Ishikawa (cell line): Measurements from ENCODE around the gene WDR18.

Source experiments
- CEBPB ChIP-seq: IDR thresholded peaks from 2 replicates; pipeline ENCODE4 v1.6.1; 2012
- CREB1 ChIP-seq: IDR thresholded peaks from 2 replicates; pipeline ENCODE4 v1.6.1; 2012; ENCODE audit warnings: low read depth
- EGR1 ChIP-seq: IDR thresholded peaks from 2 replicates; pipeline ENCODE4 v1.6.1; 2012
- EP300 ChIP-seq: IDR thresholded peaks from 2 replicates; pipeline ENCODE4 v1.6.1; 2012; ENCODE audit warnings: borderline replicate concordance
- NFIC ChIP-seq: IDR thresholded peaks from 2 replicates; pipeline ENCODE4 v1.6.1; 2012
- RAD21 ChIP-seq: IDR thresholded peaks from 2 replicates; pipeline ENCODE4 v1.6.1; 2012; ENCODE audit warnings: low read depth
- REST ChIP-seq: IDR thresholded peaks from 2 replicates; pipeline ENCODE4 v1.6.1; 2012; ENCODE audit warnings: low read depth, mild to moderate bottlenecking
- TAF1 ChIP-seq: IDR thresholded peaks from 2 replicates; pipeline ENCODE4 v1.6.1; 2012; ENCODE audit warnings: low read depth, mild to moderate bottlenecking
- TEAD4 ChIP-seq: IDR thresholded peaks from 2 replicates; pipeline ENCODE4 v1.6.1; 2012
- YY1 ChIP-seq: IDR thresholded peaks from 2 replicates; pipeline ENCODE4 v1.6.1; 2012; ENCODE audit warnings: low read depth
- ZBTB7A ChIP-seq: IDR thresholded peaks from 2 replicates; pipeline ENCODE4 v1.6.1; 2012; ENCODE audit warnings: low read depth
- TF ChIP-seq, protein P1 (sequence below): IDR thresholded peaks from 2 replicates; pipeline ENCODE4 v1.6.1; 2012

DNA sequence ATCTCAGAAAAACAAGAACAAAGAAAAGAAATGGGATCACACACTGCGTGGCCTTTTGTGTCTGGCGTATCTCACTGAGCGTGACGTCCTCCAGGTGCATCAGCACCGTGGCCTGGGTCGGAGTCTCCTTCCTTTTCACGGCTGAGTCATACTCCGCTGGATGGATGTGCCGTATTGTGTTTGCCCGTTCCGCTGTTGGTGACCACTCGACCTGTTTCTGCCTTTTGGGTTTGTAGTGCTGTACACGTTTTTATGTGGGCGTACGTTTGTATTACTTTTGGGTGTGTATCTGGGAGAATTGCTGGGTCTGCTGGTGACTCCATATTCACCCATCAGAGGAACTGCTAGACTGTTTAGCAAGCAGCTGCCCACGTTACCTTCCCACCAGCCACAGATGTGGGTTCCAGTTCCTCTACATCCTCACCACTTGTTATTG lies 46.9 kb upstream of the WDR18 start:
- no peak for TF ChIP-seq EP300
- no peak for TF ChIP-seq YY1
- TF ChIP-seq TAF1: no peak
- TF ChIP-seq TEAD4: no peak
- TF ChIP-seq NFIC: no peak
- no peak for TF ChIP-seq CEBPB
- TF ChIP-seq REST: no peak
- TF ChIP-seq CREB1: no peak
- TF ChIP-seq, protein P1, sequence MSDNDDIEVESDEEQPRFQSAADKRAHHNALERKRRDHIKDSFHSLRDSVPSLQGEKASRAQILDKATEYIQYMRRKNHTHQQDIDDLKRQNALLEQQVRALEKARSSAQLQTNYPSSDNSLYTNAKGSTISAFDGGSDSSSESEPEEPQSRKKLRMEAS: no peak
- TF ChIP-seq ZBTB7A: no peak
- TF ChIP-seq RAD21: no peak
- no peak for TF ChIP-seq EGR1
